Measurements from ENCODE around the gene MAGEA6.

The MAGEA6 gene

GRCh38 chrX:152725409-152725808 is 44.1 kb downstream of the MAGEA6 start:
- TF ChIP-seq, protein P1, sequence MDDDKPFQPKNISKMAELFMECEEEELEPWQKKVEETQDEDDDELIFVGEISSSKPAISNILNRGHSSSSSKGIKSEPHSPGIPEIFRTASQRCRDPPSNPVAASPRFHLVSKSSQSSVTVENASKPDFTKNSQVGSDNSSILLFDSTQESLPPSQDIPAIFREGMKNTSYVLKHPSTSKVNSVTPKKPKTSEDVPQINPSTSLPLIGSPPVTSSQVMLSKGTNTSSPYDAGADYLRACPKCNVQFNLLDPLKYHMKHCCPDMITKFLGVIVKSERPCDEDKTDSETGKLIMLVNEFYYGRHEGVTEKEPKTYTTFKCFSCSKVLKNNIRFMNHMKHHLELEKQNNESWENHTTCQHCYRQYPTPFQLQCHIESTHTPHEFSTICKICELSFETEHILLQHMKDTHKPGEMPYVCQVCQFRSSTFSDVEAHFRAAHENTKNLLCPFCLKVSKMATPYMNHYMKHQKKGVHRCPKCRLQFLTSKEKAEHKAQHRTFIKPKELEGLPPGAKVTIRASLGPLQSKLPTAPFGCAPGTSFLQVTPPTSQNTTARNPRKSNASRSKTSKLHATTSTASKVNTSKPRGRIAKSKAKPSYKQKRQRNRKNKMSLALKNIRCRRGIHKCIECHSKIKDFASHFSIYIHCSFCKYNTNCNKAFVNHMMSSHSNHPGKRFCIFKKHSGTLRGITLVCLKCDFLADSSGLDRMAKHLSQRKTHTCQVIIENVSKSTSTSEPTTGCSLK (tag by site-specific recombination; IDR thresholded peaks at IDR 0.05), result no peak
- TF ChIP-seq ZNF133 (tag by site-specific recombination; IDR thresholded peaks at IDR 0.05) (no peak), ZNF221 (tag by site-specific recombination; IDR thresholded peaks at IDR 0.05; ENCODE audit: borderline replicate concordance) (no peak), ZNF302 (tag by site-specific recombination; IDR thresholded peaks at IDR 0.05; ENCODE audit: low read depth) (no peak), EGR2 (tag by site-specific recombination; IDR thresholded peaks at IDR 0.05; ENCODE audit: low read depth) (no peak), ZNF146 (tag by site-specific recombination; IDR thresholded peaks at IDR 0.05) (no peak), GLI2 (tag by site-specific recombination; IDR thresholded peaks at IDR 0.05; ENCODE audit: borderline replicate concordance, low read depth) (no peak), ZNF561 (tag by site-specific recombination; IDR thresholded peaks at IDR 0.05; ENCODE audit: borderline replicate concordance) (no peak), ZNF239 (tag by site-specific recombination; IDR thresholded peaks at IDR 0.05) (no peak), ZNF510 (tag by site-specific recombination; IDR thresholded peaks at IDR 0.05; ENCODE audit: insufficient replicate concordance) (no peak)
- TF ChIP-seq, protein P2, sequence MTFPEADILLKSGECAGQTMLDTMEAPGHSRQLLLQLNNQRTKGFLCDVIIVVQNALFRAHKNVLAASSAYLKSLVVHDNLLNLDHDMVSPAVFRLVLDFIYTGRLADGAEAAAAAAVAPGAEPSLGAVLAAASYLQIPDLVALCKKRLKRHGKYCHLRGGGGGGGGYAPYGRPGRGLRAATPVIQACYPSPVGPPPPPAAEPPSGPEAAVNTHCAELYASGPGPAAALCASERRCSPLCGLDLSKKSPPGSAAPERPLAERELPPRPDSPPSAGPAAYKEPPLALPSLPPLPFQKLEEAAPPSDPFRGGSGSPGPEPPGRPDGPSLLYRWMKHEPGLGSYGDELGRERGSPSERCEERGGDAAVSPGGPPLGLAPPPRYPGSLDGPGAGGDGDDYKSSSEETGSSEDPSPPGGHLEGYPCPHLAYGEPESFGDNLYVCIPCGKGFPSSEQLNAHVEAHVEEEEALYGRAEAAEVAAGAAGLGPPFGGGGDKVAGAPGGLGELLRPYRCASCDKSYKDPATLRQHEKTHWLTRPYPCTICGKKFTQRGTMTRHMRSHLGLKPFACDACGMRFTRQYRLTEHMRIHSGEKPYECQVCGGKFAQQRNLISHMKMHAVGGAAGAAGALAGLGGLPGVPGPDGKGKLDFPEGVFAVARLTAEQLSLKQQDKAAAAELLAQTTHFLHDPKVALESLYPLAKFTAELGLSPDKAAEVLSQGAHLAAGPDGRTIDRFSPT (tag by site-specific recombination; IDR thresholded peaks at IDR 0.05), result no peak
- TF ChIP-seq, protein P3, sequence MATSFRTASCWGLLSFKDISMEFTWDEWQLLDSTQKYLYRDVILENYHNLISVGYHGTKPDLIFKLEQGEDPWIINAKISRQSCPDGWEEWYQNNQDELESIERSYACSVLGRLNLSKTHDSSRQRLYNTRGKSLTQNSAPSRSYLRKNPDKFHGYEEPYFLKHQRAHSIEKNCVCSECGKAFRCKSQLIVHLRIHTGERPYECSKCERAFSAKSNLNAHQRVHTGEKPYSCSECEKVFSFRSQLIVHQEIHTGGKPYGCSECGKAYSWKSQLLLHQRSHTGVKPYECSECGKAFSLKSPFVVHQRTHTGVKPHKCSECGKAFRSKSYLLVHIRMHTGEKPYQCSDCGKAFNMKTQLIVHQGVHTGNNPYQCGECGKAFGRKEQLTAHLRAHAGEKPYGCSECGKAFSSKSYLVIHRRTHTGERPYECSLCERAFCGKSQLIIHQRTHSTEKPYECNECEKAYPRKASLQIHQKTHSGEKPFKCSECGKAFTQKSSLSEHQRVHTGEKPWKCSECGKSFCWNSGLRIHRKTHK (tag by site-specific recombination; IDR thresholded peaks at IDR 0.05), result no peak
- POLR2A ChIA-PET, result no interaction called here
- Histone ChIP-seq H3K9me3 (ENCODE audit: control insufficient read depth, insufficient read depth, low read depth, low read length) (no peaks in the 10 kb centered on the region), H3K4me3 (ENCODE audit: low read depth, low read length) (no peak overlapping the region), H3K36me3 (ENCODE audit: control insufficient read depth in 2 of 2, insufficient read depth in 1 of 2, low read length in 2 of 2) (no peaks in the 10 kb centered on the region), H3K27ac (ENCODE audit: extremely low read depth, low read depth, low read length) (no peak overlapping the region), H3K4me1 (ENCODE audit: control insufficient read depth, insufficient read depth, low read length) (no peaks in the 10 kb centered on the region)
- CTCF ChIA-PET, result no interaction called here
